Esophagus muscularis mucosa (tissue), 4 donors: Measurements from ENCODE around the gene KIF26B.

ENCODE experiments used
- EP300 ChIP-seq: sonication (generic); formaldehyde crosslinking; IDR thresholded peaks from one replicate; pipeline ENCODE4 v1.6.1; 2017; ENCODE audit warnings: antibody characterized with exemption
- POLR2A ChIP-seq: fragments of 450-650 bp; IDR thresholded peaks from one replicate; pipeline ENCODE4 v1.6.1; 2017; ENCODE audit warnings: antibody characterized with exemption, moderate library complexity, mild to moderate bottlenecking, low read depth
- POLR2AphosphoS5 ChIP-seq, 2 donors: sonication (generic); formaldehyde crosslinking; IDR thresholded peaks; one replicate each; pipeline ENCODE4 v1.6.1; 2017; ENCODE audit warnings: antibody characterized with exemption in 2 of 2
- TF ChIP-seq, protein P1 (sequence below), 3 experiments: fragments of 200-600 bp in 2 of 3; fragments of 450-650 bp in 1 of 3; sonication (generic) in 2 of 3; IDR thresholded peaks; one replicate each; pipeline ENCODE4 v1.5.1; 2017 to 2019; ENCODE audit warnings: antibody characterized with exemption in 3 of 3, mild to moderate bottlenecking in 2 of 3, moderate library complexity in 1 of 3

DNA sequence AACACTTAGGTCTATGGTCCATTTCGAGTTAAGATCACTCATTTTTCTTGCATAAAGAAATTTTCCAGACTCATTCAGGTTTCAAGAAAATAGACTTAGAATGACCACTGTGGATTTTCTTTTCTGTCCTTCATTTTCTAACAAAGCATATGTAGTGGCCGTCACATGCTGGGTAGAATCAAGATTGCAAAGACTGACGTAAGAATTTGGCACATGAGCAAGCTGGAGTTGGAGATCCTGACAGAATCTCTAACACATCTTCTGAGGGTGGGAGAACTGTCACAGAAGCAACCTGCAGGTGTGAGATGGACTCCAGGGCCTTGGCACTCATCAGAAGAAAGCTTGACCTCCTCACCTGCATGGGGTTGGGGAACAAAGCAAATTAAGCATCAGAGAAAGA, 28.6 kb downstream of the KIF26B start:
- TF ChIP-seq, protein P1, sequence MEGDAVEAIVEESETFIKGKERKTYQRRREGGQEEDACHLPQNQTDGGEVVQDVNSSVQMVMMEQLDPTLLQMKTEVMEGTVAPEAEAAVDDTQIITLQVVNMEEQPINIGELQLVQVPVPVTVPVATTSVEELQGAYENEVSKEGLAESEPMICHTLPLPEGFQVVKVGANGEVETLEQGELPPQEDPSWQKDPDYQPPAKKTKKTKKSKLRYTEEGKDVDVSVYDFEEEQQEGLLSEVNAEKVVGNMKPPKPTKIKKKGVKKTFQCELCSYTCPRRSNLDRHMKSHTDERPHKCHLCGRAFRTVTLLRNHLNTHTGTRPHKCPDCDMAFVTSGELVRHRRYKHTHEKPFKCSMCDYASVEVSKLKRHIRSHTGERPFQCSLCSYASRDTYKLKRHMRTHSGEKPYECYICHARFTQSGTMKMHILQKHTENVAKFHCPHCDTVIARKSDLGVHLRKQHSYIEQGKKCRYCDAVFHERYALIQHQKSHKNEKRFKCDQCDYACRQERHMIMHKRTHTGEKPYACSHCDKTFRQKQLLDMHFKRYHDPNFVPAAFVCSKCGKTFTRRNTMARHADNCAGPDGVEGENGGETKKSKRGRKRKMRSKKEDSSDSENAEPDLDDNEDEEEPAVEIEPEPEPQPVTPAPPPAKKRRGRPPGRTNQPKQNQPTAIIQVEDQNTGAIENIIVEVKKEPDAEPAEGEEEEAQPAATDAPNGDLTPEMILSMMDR (IDR thresholded peaks at IDR 0.05): no peak
- TF ChIP-seq POLR2A: no peak
- no peak for TF ChIP-seq POLR2AphosphoS5 (IDR thresholded peaks at IDR 0.05)
- TF ChIP-seq EP300: no peak
